ENCODE data around the gene LCNL1. TPM values are rescaled to one million over a fixed set of nuclear protein-coding genes. Genes with fewer than 3 reads are reported as not detected.
"Not testable (repeated sequence)": the region's sequence is repeated elsewhere in the genome, so short reads cannot be mapped to it uniquely, and the experiment has no call there.

Gene LCNL1
- total and polyA plus RNA-seq, 10 of the 15 experiments (the other 5 are each of a cell fraction or from before 2014, with no cell fraction given), result not detected

DNA sequence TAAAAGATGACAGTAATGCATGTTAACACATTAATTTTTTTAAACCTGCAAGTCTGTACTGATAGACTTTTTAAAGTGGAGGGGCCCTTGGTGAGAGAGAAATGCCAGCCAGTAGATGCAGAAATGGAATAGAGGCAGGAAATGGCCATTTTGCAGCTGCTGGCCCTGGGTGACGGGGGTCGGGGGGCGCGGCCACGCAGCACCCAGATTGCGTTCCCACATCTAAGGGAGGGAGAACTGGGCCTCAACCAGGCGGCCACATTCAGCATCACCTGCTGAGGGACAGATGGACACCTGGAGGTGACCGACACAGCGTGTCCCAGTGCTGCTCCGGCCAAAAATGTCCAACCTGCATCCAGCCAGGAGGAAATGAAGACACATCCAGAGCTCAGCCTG lies 19.9 kb downstream of the LCNL1 start:
- no peaks in the 10 kb centered on the region for H4K20me1 ChIP-seq (ENCODE audit: control insufficient read depth, insufficient read depth)
- ATAC-seq (no peak), DNase-seq (ENCODE audit: low read depth, low spot score) (no peak), FAIRE-seq (no peak)
- ChIA-PET RAD21 (ENCODE audit: unreplicated experiment) (interaction anchor here (3.6 kb wide), 1 partner anchor 32 kb away, joined by 16 read pairs; no protein-coding TSS in a partner anchor), CTCF (interaction anchor here (1.4 to 1.7 kb wide), 3 partner anchors 10 to 55 kb away, joined by 4 to 13 read pairs (median 6); partner anchors contain the start of gene PAXX), SMC1A (ENCODE audit: uncharacterized antibody, unreplicated experiment) (interaction anchor here (0.6 kb wide), 1 partner anchor 192 kb away, joined by 3 read pairs; no protein-coding TSS in a partner anchor), POLR2A (no interaction called here)
- no peak overlapping the region for H3K9ac ChIP-seq (ENCODE audit: control insufficient read depth, insufficient read depth, low read length)
- peaks cover 2% of the 10 kb centered on the region; the same call in 2 of the 3 replicates for H3K9me3 ChIP-seq (replicated peaks; ENCODE audit: control insufficient read depth, insufficient read depth, low read length)
- no peak overlapping the region for H3K4me2 ChIP-seq (ENCODE audit: control insufficient read depth, insufficient read depth)
- peaks cover 21% of the 10 kb centered on the region for H3K4me1 ChIP-seq (ENCODE audit: control insufficient read depth, insufficient read depth, low read length)
- no peak overlapping the region for H2AFZ ChIP-seq (ENCODE audit: control insufficient read depth, low read depth, low read length)
- H3K4me3 ChIP-seq, result no peak overlapping the region
- H3K27me3 ChIP-seq (replicated peaks in 1 of 2; ENCODE audit: control insufficient read depth in 2 of 2, insufficient read depth in 2 of 2, low read length in 1 of 2), result 0 out of 4 replicates have a peak, but pooled peaks cover 0 to 6% of the 10 kb centered on the region in 2 experiments
- BruUV-seq (replicated peaks), result no TSS peak
- intact Hi-C loops (cut with micrococcal nuclease; ENCODE audit: unreplicated experiment) (no loop called here), in situ Hi-C loops (cut with MboI) (no loop called here)
- H3K36me3 ChIP-seq (ENCODE audit: control insufficient read depth in 2 of 2, insufficient read depth in 2 of 2, low read length in 1 of 2), result no peaks in the 10 kb centered on the region
- TF ChIP-seq SUZ12 (IDR thresholded peaks at IDR 0.05; ENCODE audit: unreplicated experiment), result no peak
- no peak overlapping the region for H3K27ac ChIP-seq (ENCODE audit: control insufficient read depth, insufficient read depth)
- H3K79me2 ChIP-seq (ENCODE audit: control insufficient read depth, insufficient read depth, low read length), result no peaks in the 10 kb centered on the region
- 49% methylated on average over 10 of the region's 10 CpGs for WGBS (ENCODE audit: insufficient coverage, insufficient replicate concordance, low lambda C conversion rate, missing lambda C conversion rate)

DNA sequence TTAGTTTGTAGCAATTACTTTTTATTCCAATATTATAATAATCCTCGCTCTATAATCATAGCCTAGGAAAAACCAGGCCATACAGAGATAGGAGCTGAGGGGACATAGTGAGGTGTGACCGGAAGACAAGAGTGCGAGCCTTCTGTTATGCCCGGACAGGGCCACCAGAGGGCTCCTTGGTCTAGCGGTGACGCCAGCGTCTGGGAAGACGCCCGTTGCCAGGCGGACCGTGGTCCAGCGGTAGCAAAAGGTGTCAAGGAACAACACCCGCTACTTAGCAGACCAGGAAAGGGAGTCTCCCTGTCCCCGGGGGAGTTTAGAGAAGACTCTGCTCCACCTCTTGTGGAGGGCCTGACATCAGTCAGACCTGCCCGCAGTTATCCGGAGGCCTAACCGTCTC lies 21.5 kb downstream of the LCNL1 start:
- H3K27ac ChIP-seq (ENCODE audit: control insufficient read depth, insufficient read depth); intact Hi-C loops (cut with micrococcal nuclease; ENCODE audit: unreplicated experiment); BruUV-seq (replicated peaks); H3K79me2 ChIP-seq (ENCODE audit: control insufficient read depth, insufficient read depth, low read length); POLR2A ChIA-PET; RAD21 ChIA-PET (ENCODE audit: unreplicated experiment); ATAC-seq; DNase-seq (ENCODE audit: low read depth, low spot score); H3K4me3 ChIP-seq; in situ Hi-C loops (cut with MboI); H4K20me1 ChIP-seq (ENCODE audit: control insufficient read depth, insufficient read depth); FAIRE-seq; H3K9ac ChIP-seq (ENCODE audit: control insufficient read depth, insufficient read depth, low read length); H3K9me3 ChIP-seq (replicated peaks; ENCODE audit: control insufficient read depth, insufficient read depth, low read length); H3K36me3 ChIP-seq (ENCODE audit: control insufficient read depth in 2 of 2, insufficient read depth in 2 of 2, low read length in 1 of 2); H2AFZ ChIP-seq (ENCODE audit: control insufficient read depth, low read depth, low read length); H3K4me2 ChIP-seq (ENCODE audit: control insufficient read depth, insufficient read depth); SMC1A ChIA-PET (ENCODE audit: uncharacterized antibody, unreplicated experiment); H3K27me3 ChIP-seq (replicated peaks in 1 of 2; ENCODE audit: control insufficient read depth in 2 of 2, insufficient read depth in 2 of 2, low read length in 1 of 2): not testable (repeated sequence)
- WGBS (ENCODE audit: insufficient coverage, insufficient replicate concordance, low lambda C conversion rate, missing lambda C conversion rate), result 24% methylated on average over 17 of the region's 17 CpGs
- TF ChIP-seq, protein P1, sequence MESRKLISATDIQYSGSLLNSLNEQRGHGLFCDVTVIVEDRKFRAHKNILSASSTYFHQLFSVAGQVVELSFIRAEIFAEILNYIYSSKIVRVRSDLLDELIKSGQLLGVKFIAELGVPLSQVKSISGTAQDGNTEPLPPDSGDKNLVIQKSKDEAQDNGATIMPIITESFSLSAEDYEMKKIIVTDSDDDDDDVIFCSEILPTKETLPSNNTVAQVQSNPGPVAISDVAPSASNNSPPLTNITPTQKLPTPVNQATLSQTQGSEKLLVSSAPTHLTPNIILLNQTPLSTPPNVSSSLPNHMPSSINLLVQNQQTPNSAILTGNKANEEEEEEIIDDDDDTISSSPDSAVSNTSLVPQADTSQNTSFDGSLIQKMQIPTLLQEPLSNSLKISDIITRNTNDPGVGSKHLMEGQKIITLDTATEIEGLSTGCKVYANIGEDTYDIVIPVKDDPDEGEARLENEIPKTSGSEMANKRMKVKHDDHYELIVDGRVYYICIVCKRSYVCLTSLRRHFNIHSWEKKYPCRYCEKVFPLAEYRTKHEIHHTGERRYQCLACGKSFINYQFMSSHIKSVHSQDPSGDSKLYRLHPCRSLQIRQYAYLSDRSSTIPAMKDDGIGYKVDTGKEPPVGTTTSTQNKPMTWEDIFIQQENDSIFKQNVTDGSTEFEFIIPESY (IDR thresholded peaks at IDR 0.05), result 0 out of 2 replicates have a peak, but pooled peaks have one; percentile 54
- TF ChIP-seq RAD21 (IDR thresholded peaks at IDR 0.05; ENCODE audit: insufficient read depth, low read depth, low read length) (0 out of 2 replicates have a peak, but pooled peaks have one; percentile 5), ATF7 (IDR thresholded peaks at IDR 0.05; ENCODE audit: low read depth) (0 out of 2 replicates have a peak, but pooled peaks have one; percentile 28)
- TF ChIP-seq, protein P2, sequence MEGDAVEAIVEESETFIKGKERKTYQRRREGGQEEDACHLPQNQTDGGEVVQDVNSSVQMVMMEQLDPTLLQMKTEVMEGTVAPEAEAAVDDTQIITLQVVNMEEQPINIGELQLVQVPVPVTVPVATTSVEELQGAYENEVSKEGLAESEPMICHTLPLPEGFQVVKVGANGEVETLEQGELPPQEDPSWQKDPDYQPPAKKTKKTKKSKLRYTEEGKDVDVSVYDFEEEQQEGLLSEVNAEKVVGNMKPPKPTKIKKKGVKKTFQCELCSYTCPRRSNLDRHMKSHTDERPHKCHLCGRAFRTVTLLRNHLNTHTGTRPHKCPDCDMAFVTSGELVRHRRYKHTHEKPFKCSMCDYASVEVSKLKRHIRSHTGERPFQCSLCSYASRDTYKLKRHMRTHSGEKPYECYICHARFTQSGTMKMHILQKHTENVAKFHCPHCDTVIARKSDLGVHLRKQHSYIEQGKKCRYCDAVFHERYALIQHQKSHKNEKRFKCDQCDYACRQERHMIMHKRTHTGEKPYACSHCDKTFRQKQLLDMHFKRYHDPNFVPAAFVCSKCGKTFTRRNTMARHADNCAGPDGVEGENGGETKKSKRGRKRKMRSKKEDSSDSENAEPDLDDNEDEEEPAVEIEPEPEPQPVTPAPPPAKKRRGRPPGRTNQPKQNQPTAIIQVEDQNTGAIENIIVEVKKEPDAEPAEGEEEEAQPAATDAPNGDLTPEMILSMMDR (IDR thresholded peaks at IDR 0.05 in 2 of 3, conservative IDR thresholded peaks at IDR 0.05 in 1 of 3; ENCODE audit: control insufficient read depth in 2 of 3, extremely low read depth in 1 of 3, insufficient read depth in 1 of 3, low read depth in 3 of 3, low read length in 3 of 3), result peak in 1 of 3 experiments; percentile 27; a peak in 1 of 6 replicates
- CTCF ChIA-PET, result interaction anchor here (0.8 to 2.0 kb wide), 3 partner anchors 25 to 42 kb away, joined by 3 to 6 read pairs (median 5); no protein-coding TSS in a partner anchor
- peaks cover 12% of the 10 kb centered on the region for H3K4me1 ChIP-seq (ENCODE audit: control insufficient read depth, insufficient read depth, low read length)
